GM23248 (cell line): ENCODE results near the gene S1PR5. TPM values are rescaled to one million over a fixed set of nuclear protein-coding genes. Genes with fewer than 3 reads are reported as not detected.
A peak's percentile ranks its signal among the peaks of the same experiment; 100 is the strongest.

Source experiments
- DNase-seq: peaks from one replicate; pipeline ENCODE4 v3.0.0-alpha.2; 2015
- H2AFZ ChIP-seq: fragments of 200-600 bp; sonication (generic); 2 replicates; pipeline ENCODE4 v1.6.1; 2016; ENCODE audit warnings: antibody characterized with exemption
- H3F3A ChIP-seq: fragments of 200-600 bp; sonication (generic); 2 replicates; pipeline ENCODE4 v1.6.1; 2016; ENCODE audit warnings: mild to moderate bottlenecking, antibody characterized with exemption, mixed run types; ENCODE audit not compliant: insufficient read depth
- H3K27ac ChIP-seq: fragments of 200-600 bp; sonication (generic); 2 replicates; pipeline ENCODE4 v1.5.1; 2016; ENCODE audit warnings: mild to moderate bottlenecking
- H3K27me3 ChIP-seq: fragments of 200-600 bp; sonication (generic); replicated peaks from 2 replicates; pipeline ENCODE4 v1.6.1; 2016; ENCODE audit warnings: mild to moderate bottlenecking; ENCODE audit not compliant: insufficient read depth
- H3K36me3 ChIP-seq: fragments of 200-600 bp; sonication (generic); 2 replicates; pipeline ENCODE4 v1.6.1; 2016; ENCODE audit warnings: low read depth, mild to moderate bottlenecking
- H3K4me1 ChIP-seq: fragments of 200-600 bp; sonication (generic); 2 replicates; pipeline ENCODE4 v1.6.1; 2016; ENCODE audit warnings: mild to moderate bottlenecking; ENCODE audit not compliant: insufficient read depth
- H3K4me2 ChIP-seq: fragments of 200-600 bp; sonication (generic); one replicate; pipeline ENCODE4 v1.6.1; 2016; ENCODE audit warnings: mild to moderate bottlenecking; ENCODE audit not compliant: unreplicated experiment
- H3K4me3 ChIP-seq: fragments of 200-600 bp; sonication (generic); 2 replicates; pipeline ENCODE4 v1.5.1; 2016; ENCODE audit warnings: mild to moderate bottlenecking
- H3K79me2 ChIP-seq: fragments of 200-600 bp; sonication (generic); 2 replicates; pipeline ENCODE4 v1.6.1; 2016; ENCODE audit warnings: mild to moderate bottlenecking; ENCODE audit not compliant: insufficient read depth
- H3K9ac ChIP-seq: fragments of 200-600 bp; sonication (generic); 2 replicates; pipeline ENCODE4 v1.6.1; 2016; ENCODE audit warnings: mild to moderate bottlenecking
- H3K9me2 ChIP-seq: fragments of 200-600 bp; sonication (generic); 2 replicates; pipeline ENCODE4 v1.6.1; 2016; ENCODE audit warnings: mixed run types, mild to moderate bottlenecking, moderate library complexity; ENCODE audit not compliant: insufficient read depth
- H3K9me3 ChIP-seq: fragments of 200-600 bp; sonication (generic); one replicate; pipeline ENCODE4 v1.6.1; 2017; ENCODE audit warnings: low read depth
- H4K20me1 ChIP-seq: fragments of 200-600 bp; sonication (generic); 2 replicates; pipeline ENCODE4 v1.6.0; 2016; ENCODE audit not compliant: insufficient read depth
- EZH2 ChIP-seq: fragments of 200-600 bp; sonication (generic); IDR thresholded peaks from 2 replicates; pipeline ENCODE4 v1.6.1; 2018; ENCODE audit warnings: antibody characterized with exemption, mild to moderate bottlenecking; ENCODE audit not compliant: insufficient read depth, poor library complexity, severe bottlenecking
- EZH2phosphoT487 ChIP-seq: fragments of 200-600 bp; sonication (generic); IDR thresholded peaks from 2 replicates; pipeline ENCODE4 v1.6.1; 2018; ENCODE audit warnings: antibody characterized with exemption, moderate library complexity, mild to moderate bottlenecking, low read depth; ENCODE audit not compliant: insufficient read depth
- WGBS, 2 experiments: methylation state at CpG; one replicate each; pipeline ENCODE4 v1.1.6; 2015 to 2017; ENCODE audit warnings: low lambda C conversion rate in 2 of 2, low coverage in 1 of 2; ENCODE audit errors: missing lambda C conversion rate in 2 of 2; 5-methylcytosine and 5-hydroxymethylcytosine counted together
- in situ Hi-C: fragments of 300-500 bp; cut with MboI; formaldehyde crosslinking; loops from 2 replicates; pipeline ENCODE4 v1.15.0; 2020
- polyA plus RNA-seq: library from polyadenylated mRNA; unstranded; fragments of >200 nt; fragmentation: Nextera tagmentation; extraction: Ambion mirVana; gene quantifications from 2 replicates; pipeline ENCODE4 v1.2.1, GENCODE V29; 2016
- total RNA-seq: library from RNA; depleted of rRNA; stranded (reverse); fragments of >200 nt; shearing (Covaris generic); gene quantifications from 2 replicates; pipeline ENCODE4 v1.2.3, GENCODE V29; 2014

The S1PR5 gene
- total and polyA plus RNA-seq, 2 experiments from 2014 or later, result 1.6 to 1.8 TPM

DNA sequence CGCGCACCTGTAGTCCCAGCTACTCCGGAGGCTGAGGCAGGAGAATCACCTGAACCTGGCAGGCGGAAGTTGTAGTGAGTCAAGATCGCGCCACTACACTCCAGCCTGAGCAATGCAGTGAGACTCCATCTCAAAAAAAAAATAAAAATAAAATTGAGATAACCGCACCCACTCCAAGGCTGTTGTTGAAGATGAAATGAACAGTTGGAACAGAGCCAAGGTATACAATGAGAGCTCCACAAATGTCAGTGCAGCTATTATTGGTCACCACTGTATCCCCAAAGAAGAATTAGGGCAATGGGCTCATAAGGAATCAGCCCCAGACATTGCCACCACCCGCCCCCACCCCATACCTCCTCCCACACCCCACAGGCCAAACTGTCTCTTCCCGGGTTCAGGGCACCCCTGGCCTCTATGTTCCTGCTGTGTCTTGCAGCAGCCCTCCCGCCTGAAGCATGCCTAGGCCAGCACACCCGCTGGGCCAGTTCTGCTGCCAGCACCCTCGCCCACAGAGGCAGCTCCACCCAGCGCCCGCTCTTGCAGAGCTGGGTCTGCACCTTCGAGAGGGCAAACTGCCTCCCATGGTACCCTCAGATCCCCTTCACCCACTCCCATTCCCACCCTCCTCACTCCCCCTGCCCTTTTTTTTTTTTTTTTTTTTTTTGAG lies 3.5 kb upstream of the S1PR5 start:
- H3K4me2 ChIP-seq, result no peak overlapping the region
- no peaks in the 10 kb centered on the region for H3K36me3 ChIP-seq
- no peak overlapping the region for H3K9ac ChIP-seq
- H3K9me2 ChIP-seq, result no peaks in the 10 kb centered on the region
- no peak overlapping the region for H3K27ac ChIP-seq
- no peaks in the 10 kb centered on the region for H3K9me3 ChIP-seq
- peaks cover 3% of the 10 kb centered on the region; the same call in 1 of the 2 replicates for H3K27me3 ChIP-seq
- TF ChIP-seq EZH2phosphoT487, result no peak
- TF ChIP-seq EZH2, result no peak
- H3K79me2 ChIP-seq, result no peaks in the 10 kb centered on the region
- no peak overlapping the region for H3K4me3 ChIP-seq
- H4K20me1 ChIP-seq, result no peaks in the 10 kb centered on the region
- no peak for DNase-seq
- H2AFZ ChIP-seq, result no peak overlapping the region
- 81 to 84% methylated on average over 13 to 15 of the region's 15 CpGs for WGBS, 2 experiments
- in situ Hi-C loops, result no loop called here
- no peaks in the 10 kb centered on the region for H3F3A ChIP-seq
- no peaks in the 10 kb centered on the region for H3K4me1 ChIP-seq

DNA sequence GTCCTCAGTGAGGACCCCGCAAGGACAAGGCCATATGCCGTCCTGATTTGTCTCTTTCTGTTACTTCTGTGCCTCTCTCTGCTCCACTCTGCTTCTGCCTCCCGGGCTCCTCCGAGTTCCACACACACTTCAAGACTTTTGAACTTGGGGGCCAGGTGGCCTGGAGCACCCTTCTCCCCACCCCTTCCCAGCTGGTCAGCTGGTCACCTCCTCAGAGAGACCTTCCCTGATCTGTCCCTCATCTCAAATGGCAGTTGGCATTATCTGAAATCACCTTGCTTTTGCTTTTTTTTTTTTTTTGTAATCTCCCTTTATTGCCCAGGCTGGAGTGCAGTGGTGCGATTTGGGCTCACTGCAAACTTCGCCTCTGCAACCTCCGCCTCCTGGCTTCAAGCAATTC lies 2.2 kb upstream of the S1PR5 start:
- Histone ChIP-seq H2AFZ (no peak overlapping the region), H3K4me1 (no peaks in the 10 kb centered on the region), H3F3A (no peaks in the 10 kb centered on the region), H3K9me3 (no peaks in the 10 kb centered on the region), H3K4me2 (no peak overlapping the region), H4K20me1 (no peaks in the 10 kb centered on the region), H3K27me3 (peaks cover 3% of the 10 kb centered on the region; the same call in 1 of the 2 replicates), H3K36me3 (no peaks in the 10 kb centered on the region), H3K27ac (no peak overlapping the region), H3K79me2 (no peaks in the 10 kb centered on the region), H3K9ac (no peak overlapping the region), H3K9me2 (no peaks in the 10 kb centered on the region), H3K4me3 (no peak overlapping the region)
- 64 to 66% methylated on average over 7 of the region's 7 CpGs for WGBS, 2 experiments
- DNase-seq, result no peak
- TF ChIP-seq EZH2, result no peak
- no peak for TF ChIP-seq EZH2phosphoT487
- in situ Hi-C loops, result no loop called here

DNA sequence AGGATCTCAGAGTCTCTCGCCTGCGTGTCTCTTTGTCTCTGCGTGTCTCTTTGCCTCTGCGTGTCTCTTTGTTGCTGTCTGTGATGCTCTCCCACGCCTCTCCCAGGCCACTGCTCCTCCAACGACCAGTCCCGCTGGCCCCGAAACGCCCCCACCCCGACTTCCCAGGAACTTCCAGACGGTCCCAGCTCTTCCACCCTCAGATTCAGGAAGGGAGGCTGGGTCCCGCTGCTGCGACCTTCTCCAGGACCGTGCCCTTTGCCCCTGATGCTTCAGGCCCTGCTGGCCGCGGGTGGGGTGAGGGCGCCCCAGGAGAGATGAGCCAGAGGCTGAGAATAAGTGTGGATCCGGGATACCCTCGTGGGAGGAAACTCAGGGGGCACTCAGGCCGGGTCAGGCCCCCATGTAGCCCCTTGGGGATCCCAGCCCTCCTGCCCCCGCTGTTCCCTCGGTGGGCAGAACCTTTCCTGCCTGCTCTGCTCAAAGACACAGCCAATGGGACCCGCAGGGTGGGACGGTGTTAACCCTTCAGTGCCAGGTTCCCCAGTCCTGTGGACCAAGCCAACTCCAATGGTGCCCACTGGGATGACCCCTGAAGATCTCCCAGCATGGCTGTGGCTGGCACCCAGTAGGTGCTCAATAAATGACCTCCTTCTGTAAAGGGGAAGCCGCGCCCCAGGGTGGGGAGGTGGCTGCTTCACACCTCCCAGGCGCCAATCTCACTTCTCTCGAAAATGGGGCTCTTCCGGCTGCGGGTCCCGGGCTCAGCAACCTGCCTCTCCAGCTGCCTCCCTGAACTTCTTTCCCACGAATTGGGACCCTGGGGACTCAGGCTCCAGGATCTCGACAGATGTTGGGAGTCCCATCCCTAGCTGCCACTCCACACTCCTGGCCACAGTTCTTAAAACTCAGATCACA lies 1.5 kb upstream of the S1PR5 start:
- TF ChIP-seq EZH2, result no peak
- no peak for TF ChIP-seq EZH2phosphoT487
- H3K9ac ChIP-seq, result peak overlapping the region; percentile 53; the same call in 1 of the 2 replicates
- no peaks in the 10 kb centered on the region for H3K9me2 ChIP-seq
- H3K27me3 ChIP-seq, result peaks cover 4% of the 10 kb centered on the region
- H3K79me2 ChIP-seq, result no peaks in the 10 kb centered on the region
- H3F3A ChIP-seq, result no peaks in the 10 kb centered on the region
- no peaks in the 10 kb centered on the region for H4K20me1 ChIP-seq
- in situ Hi-C loops, result no loop called here
- no peaks in the 10 kb centered on the region for H3K9me3 ChIP-seq
- no peak for DNase-seq
- H3K4me3 ChIP-seq, result peak overlapping the region; percentile 65; the same call in 1 of the 2 replicates
- peak overlapping the region; percentile 65 for H3K4me2 ChIP-seq
- no peak overlapping the region for H3K27ac ChIP-seq
- no peaks in the 10 kb centered on the region for H3K4me1 ChIP-seq
- peak overlapping the region; percentile 78 for H2AFZ ChIP-seq
- 19 to 20% methylated on average over 32 to 33 of the region's 33 CpGs for WGBS, 2 experiments
- no peaks in the 10 kb centered on the region for H3K36me3 ChIP-seq

DNA sequence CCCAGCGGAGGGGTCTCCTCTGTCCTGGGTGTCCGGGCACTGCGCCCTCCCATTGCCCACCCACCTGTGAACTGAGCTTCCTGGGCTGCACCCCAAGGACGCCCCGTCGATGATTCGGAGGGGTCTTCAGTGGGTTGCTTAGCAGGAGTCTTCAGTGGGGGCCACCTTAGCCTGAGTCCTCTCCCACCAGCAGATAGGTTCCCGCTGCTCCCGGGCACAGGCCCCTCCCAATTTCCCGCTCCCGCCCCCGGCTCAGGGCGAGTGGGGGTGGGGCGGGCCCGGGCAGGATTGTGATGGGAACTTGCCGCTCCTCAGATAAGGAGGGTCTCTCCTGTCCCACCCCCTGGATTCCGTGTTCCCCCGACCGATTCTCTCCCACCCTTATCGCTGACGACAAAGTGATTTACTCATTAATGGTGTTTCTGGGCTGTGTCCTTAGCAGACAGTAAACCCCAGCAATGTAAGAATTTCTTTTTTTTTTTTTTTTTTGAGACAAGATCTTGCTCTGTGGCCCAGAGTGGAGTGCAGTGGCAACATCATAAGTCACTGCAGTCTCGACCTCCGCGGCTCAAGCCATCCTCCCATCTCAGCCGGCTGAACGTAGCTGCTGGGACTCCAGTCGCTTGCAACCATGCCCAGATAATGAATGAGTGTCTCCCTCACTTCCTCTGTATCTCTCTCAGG lies 655 bp upstream of the S1PR5 start:
- Histone ChIP-seq H3F3A (no peaks in the 10 kb centered on the region), H2AFZ (peak overlapping the region; percentile 78), H3K36me3 (no peaks in the 10 kb centered on the region), H3K27ac (no peak overlapping the region), H3K9me2 (no peaks in the 10 kb centered on the region), H3K79me2 (no peaks in the 10 kb centered on the region), H3K4me3 (peak overlapping the region; percentile 65), H4K20me1 (no peaks in the 10 kb centered on the region), H3K27me3 (peaks cover 12% of the 10 kb centered on the region), H3K4me2 (peak overlapping the region; percentile 65), H3K9me3 (no peaks in the 10 kb centered on the region), H3K4me1 (no peaks in the 10 kb centered on the region), H3K9ac (peak overlapping the region; percentile 53; the same call in 1 of the 2 replicates)
- in situ Hi-C loops, result no loop called here
- TF ChIP-seq EZH2, result no peak
- TF ChIP-seq EZH2phosphoT487, result no peak
- WGBS, 2 experiments, result 2% methylated on average over 16 to 26 of the region's 27 CpGs
- DNase-seq, result peak; percentile 62
